ENCODE results near the gene RANBP9. TPM values are rescaled to one million over a fixed set of nuclear protein-coding genes. Genes with fewer than 3 reads are reported as not detected.

RANBP9 gene
- total RNA-seq, 2 donors from 2014 or later: 28.4 TPM

DNA sequence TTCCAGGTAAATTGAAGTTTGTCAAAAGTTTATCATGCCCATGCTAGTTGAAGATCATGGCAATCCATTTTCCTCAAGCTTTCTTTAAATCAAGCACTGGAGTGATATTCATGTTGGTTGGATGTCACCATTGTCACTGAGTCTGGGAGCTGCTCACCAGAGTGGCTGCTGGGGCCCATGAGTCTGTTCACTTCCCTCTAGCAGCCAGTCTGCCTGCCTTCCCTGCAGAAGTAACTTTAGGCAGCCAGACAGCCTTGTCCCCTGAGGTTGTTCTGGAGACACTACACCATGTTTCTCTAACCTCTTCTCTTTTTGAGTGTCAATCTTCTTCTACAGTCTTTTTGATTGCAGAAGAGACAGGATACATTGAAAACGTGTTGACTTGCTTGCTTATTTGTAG lies 131.7 kb downstream of the RANBP9 start:
- TF ChIP-seq, protein P1, sequence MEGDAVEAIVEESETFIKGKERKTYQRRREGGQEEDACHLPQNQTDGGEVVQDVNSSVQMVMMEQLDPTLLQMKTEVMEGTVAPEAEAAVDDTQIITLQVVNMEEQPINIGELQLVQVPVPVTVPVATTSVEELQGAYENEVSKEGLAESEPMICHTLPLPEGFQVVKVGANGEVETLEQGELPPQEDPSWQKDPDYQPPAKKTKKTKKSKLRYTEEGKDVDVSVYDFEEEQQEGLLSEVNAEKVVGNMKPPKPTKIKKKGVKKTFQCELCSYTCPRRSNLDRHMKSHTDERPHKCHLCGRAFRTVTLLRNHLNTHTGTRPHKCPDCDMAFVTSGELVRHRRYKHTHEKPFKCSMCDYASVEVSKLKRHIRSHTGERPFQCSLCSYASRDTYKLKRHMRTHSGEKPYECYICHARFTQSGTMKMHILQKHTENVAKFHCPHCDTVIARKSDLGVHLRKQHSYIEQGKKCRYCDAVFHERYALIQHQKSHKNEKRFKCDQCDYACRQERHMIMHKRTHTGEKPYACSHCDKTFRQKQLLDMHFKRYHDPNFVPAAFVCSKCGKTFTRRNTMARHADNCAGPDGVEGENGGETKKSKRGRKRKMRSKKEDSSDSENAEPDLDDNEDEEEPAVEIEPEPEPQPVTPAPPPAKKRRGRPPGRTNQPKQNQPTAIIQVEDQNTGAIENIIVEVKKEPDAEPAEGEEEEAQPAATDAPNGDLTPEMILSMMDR (IDR thresholded peaks at IDR 0.05): no peak
- no peak overlapping the region for H3K4me3 ChIP-seq
- H3K27ac ChIP-seq: peak overlapping the region in 1 of 2 donors; percentile 52
- H3K4me1 ChIP-seq: no peaks in the 10 kb centered on the region
- no peaks in the 10 kb centered on the region for H3K27me3 ChIP-seq
- H3K9me3 ChIP-seq: peaks cover 0 to 5% of the 10 kb centered on the region in 2 donors
- no peak for DNase-seq (ENCODE audit: low spot score)
- H3K36me3 ChIP-seq: peaks cover 17% of the 10 kb centered on the region

DNA sequence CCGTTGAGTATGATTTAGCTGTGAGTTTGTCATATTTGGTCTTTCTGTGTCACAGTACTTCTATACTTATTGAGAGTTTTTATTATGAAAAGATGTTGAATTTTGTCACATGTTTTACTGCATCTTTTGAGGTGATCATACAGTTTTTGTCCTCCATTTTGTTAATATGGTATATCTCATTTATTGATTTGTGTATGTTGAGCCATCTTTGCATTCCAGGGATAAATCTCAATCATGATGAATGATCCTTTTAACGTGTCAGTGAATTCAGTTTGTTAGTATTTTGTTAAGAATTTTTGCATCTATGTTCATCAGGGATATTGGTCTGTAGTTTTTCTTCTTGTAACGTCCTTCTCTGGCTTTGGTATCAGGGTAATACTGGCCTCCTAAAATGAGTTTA lies 133.7 kb downstream of the RANBP9 start:
- peaks cover 0 to 9% of the 10 kb centered on the region in 2 donors for H3K4me1 ChIP-seq
- H3K4me3 ChIP-seq: no peak overlapping the region
- peaks cover 7% of the 10 kb centered on the region for H3K36me3 ChIP-seq
- TF ChIP-seq, protein P1 (IDR thresholded peaks at IDR 0.05): no peak
- peaks cover 0 to 5% of the 10 kb centered on the region in 2 donors for H3K9me3 ChIP-seq
- no peak overlapping the region for H3K27ac ChIP-seq
- DNase-seq (ENCODE audit: low spot score): no peak
- H3K27me3 ChIP-seq: no peaks in the 10 kb centered on the region

DNA sequence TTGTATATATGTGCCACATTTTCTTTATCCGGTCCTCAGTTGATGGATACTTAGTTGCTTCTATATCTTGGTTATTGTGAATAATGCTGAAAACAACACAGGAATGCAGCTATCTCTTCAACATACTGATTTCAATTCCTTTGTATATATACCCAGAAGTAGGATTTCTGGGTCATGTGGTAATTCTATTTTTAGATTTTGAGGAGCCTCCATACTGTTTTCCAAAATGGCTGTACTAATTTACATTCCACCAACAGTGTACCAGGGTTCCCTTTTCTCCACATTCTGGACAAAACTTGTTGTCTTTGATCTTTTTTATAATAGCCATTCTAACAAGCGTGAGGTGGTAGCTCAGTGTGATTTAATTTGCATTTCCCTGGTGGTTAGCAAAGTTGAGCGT lies 135.6 kb downstream of the RANBP9 start:
- no peak overlapping the region for H3K4me3 ChIP-seq
- no peaks in the 10 kb centered on the region for H3K27me3 ChIP-seq
- peaks cover 0 to 5% of the 10 kb centered on the region in 2 donors for H3K9me3 ChIP-seq
- DNase-seq (ENCODE audit: low spot score): no peak
- H3K36me3 ChIP-seq: peaks cover 6% of the 10 kb centered on the region
- peaks cover 0 to 9% of the 10 kb centered on the region in 2 donors for H3K4me1 ChIP-seq
- H3K27ac ChIP-seq: peak overlapping the region; percentile 97 to 99
- TF ChIP-seq, protein P1 (IDR thresholded peaks at IDR 0.05): no peak

- H3K27me3 ChIP-seq: no peaks in the 10 kb centered on the region
- TF ChIP-seq, protein P1 (IDR thresholded peaks at IDR 0.05): peak; percentile 85 to 88
- H3K27ac ChIP-seq: peak overlapping the region; percentile 97 to 99
- H3K4me1 ChIP-seq: peaks cover 0 to 9% of the 10 kb centered on the region in 2 donors
- H3K9me3 ChIP-seq: peaks cover 0 to 5% of the 10 kb centered on the region in 2 donors
- H3K4me3 ChIP-seq: peak overlapping the region; percentile 78 to 90
- no peaks in the 10 kb centered on the region for H3K36me3 ChIP-seq
- DNase-seq (ENCODE audit: low spot score): no peak
These were observed 136.3 kb downstream of the RANBP9 start for GRCh38 chr6:13575377-13575775.

DNA sequence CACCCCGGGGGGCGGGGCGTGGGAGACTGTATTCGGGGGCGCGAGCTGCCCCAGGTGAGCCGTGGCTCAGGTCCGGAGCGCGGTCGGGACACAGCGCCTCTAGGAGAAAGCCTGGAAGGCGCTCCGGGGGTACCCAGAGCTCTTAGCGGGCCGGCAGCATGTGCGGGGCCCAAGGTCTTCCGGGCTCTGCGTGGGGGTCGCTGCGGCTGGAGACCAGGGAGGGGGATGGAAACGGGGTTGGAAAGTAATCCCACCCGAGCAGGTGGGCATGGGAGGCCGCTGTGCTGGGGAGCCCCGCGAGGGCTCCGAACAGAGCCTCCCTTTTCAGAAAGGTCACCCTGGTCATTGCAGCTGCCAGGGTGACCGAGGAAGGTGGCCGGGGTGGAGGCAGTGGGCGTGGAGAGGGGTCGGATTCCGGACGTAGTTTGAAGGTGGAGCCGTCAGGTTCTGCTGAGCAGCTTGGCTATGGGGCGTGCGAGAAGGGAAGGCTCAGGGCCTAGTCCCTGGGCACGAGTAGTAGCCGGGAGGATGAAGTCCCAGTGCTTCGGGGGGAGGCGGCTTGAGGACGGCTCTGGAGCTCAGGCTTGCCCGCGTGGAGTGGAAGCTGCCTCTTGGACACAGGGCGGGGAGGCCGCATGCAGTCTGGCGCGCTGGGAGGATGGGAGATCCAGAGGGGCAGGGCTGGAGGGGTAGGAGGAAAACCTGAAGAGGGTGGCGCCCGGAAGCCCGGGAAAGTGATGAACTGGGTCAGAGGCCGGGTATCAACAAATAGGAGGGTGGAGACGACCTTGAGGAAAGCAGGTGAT lies 136.9 kb downstream of the RANBP9 start, which contains the start of gene SIRT5:
Gene SIRT5 (plus strand): TSS at position 31 of the 806 bp plus-strand sequence. CDS start 9,510 bp downstream, outside the sequence.
- Histone ChIP-seq H3K27ac (peak within 1 kb of the TSS; percentile 97 to 99), H3K4me3 (peak within 1 kb of the TSS; percentile 78 to 90), H3K36me3 (no peaks in the 10 kb centered on the region), H3K4me1 (peaks cover 0 to 9% of the 10 kb centered on the region in 2 donors), H3K27me3 (no peaks in the 10 kb centered on the region), H3K9me3 (peaks cover 0 to 5% of the 10 kb centered on the region in 2 donors)
- TF ChIP-seq, protein P1 (IDR thresholded peaks at IDR 0.05): no peak
- DNase-seq (ENCODE audit: low spot score): peak; percentile 85
